KMS-11 (cell line): Measurements from ENCODE around the gene COX17.

Source experiments
- H2AFZ ChIP-seq: fragments of 200-600 bp; sonication (generic); 2 replicates; pipeline ENCODE4 v1.6.1; 2016; ENCODE audit warnings: antibody characterized with exemption, mixed run types, low read depth
- H3K27ac ChIP-seq: fragments of 200-600 bp; sonication (generic); 2 replicates; pipeline ENCODE4 v1.6.1; 2016; ENCODE audit warnings: mild to moderate bottlenecking, mixed run types
- H3K27me3 ChIP-seq: fragments of 200-600 bp; sonication (generic); 2 replicates; pipeline ENCODE4 v1.6.1; 2017; ENCODE audit warnings: mild to moderate bottlenecking, low read depth, mixed run types, moderate library complexity; ENCODE audit not compliant: insufficient read depth
- H3K36me3 ChIP-seq: fragments of 200-600 bp; sonication (generic); 2 replicates; pipeline ENCODE4 v1.6.1; 2017; ENCODE audit warnings: mild to moderate bottlenecking, mixed run types; ENCODE audit not compliant: insufficient read depth
- H3K4me1 ChIP-seq: fragments of 200-600 bp; sonication (generic); 2 replicates; pipeline ENCODE4 v1.6.1; 2016; ENCODE audit warnings: mild to moderate bottlenecking, low read depth, mixed run types; ENCODE audit not compliant: poor library complexity, severe bottlenecking
- H3K4me2 ChIP-seq: fragments of 200-600 bp; sonication (generic); 2 replicates; pipeline ENCODE4 v1.7.0; 2016; ENCODE audit warnings: mild to moderate bottlenecking, mixed run types
- H3K4me3 ChIP-seq: fragments of 200-600 bp; sonication (generic); IDR thresholded peaks from 2 replicates; pipeline ENCODE4 v1.6.1; 2017; ENCODE audit warnings: low read depth, low read length, mixed read lengths; ENCODE audit not compliant: insufficient read depth
- H3K79me2 ChIP-seq: fragments of 200-600 bp; sonication (generic); 2 replicates; pipeline ENCODE4 v1.6.1; 2016; ENCODE audit warnings: low read depth, mixed run types; ENCODE audit not compliant: insufficient read depth
- H3K9ac ChIP-seq: fragments of 200-600 bp; sonication (generic); 2 replicates; pipeline ENCODE4 v1.6.1; 2016; ENCODE audit warnings: mild to moderate bottlenecking, mixed run types
- H4K20me1 ChIP-seq: fragments of 200-600 bp; sonication (generic); 2 replicates; pipeline ENCODE4 v1.6.1; 2016; ENCODE audit warnings: mild to moderate bottlenecking, mixed run types; ENCODE audit not compliant: insufficient read depth
- TF ChIP-seq, protein P1 (sequence below): fragments of 200-600 bp; sonication (generic); conservative IDR thresholded peaks from 2 replicates; pipeline ENCODE4 v1.6.1; 2017; ENCODE audit warnings: low read depth, mild to moderate bottlenecking, antibody characterized with exemption, low read length, moderate library complexity, mixed read lengths

COX17 gene

DNA sequence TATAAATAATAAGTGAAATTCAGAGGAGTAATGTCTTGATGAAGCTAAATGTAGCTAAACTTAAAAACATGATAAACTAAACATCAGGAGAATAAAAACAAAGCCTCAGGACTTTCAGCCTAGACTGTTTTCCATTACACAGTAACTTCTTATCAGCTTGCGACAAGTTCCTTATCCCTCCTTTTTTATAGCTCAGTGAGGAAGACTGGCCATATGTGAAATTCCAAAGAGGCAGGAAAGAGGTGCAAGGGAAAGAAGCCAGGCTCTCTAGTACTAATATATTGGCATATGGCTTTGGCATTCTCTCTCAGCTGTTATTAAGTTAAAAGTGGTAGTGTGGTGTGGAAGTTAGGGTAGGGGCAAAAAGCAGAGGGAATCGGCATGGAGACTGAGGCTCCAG is 4.4 kb downstream of the COX17 start:
- no peaks in the 10 kb centered on the region for H4K20me1 ChIP-seq
- 0 out of 2 replicates have a peak, but pooled peaks cover 13% of the 10 kb centered on the region for H3K36me3 ChIP-seq
- no peak overlapping the region for H2AFZ ChIP-seq
- H3K79me2 ChIP-seq, result peaks cover 17% of the 10 kb centered on the region
- peaks cover 16% of the 10 kb centered on the region for H3K4me1 ChIP-seq
- H3K4me2 ChIP-seq, result no peak overlapping the region
- H3K27me3 ChIP-seq, result no peaks in the 10 kb centered on the region
- no peak overlapping the region for H3K9ac ChIP-seq
- no peak overlapping the region for H3K4me3 ChIP-seq
- TF ChIP-seq, protein P1, sequence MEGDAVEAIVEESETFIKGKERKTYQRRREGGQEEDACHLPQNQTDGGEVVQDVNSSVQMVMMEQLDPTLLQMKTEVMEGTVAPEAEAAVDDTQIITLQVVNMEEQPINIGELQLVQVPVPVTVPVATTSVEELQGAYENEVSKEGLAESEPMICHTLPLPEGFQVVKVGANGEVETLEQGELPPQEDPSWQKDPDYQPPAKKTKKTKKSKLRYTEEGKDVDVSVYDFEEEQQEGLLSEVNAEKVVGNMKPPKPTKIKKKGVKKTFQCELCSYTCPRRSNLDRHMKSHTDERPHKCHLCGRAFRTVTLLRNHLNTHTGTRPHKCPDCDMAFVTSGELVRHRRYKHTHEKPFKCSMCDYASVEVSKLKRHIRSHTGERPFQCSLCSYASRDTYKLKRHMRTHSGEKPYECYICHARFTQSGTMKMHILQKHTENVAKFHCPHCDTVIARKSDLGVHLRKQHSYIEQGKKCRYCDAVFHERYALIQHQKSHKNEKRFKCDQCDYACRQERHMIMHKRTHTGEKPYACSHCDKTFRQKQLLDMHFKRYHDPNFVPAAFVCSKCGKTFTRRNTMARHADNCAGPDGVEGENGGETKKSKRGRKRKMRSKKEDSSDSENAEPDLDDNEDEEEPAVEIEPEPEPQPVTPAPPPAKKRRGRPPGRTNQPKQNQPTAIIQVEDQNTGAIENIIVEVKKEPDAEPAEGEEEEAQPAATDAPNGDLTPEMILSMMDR, result no peak
- no peak overlapping the region for H3K27ac ChIP-seq

DNA sequence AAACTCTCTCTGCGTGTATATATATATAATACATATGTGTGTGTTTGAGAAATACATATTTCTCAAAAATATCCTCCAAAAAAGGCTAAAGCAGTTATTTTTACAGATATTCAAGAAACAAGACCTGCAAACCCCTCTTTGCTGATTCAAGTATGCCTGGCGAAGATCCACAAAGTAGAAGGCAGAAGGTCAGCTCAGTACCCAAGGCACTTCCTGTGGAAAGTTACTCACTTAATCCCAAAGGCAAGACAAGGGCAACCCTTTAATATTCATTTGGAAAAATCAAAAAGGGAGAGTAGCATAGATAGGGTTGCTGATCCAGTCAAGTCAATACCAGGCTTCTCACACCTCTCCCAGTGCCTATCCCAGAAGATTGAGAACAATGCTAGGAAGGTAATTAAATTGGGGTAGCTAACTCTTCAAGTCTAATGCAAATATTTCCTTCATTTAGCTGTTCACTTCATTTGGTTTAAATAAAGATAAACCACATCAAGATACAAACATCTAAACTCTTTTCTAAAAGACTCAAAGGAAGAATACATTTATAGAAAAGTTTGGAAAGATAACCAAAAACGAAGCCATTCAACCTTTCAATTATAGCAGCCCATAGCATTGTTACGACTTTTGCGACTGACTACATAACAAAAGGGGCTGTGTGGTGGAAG is 7.2 kb downstream of the COX17 start:
- peaks cover under 1% of the 10 kb centered on the region; the same call in 1 of the 2 replicates for H3K79me2 ChIP-seq
- no peaks in the 10 kb centered on the region for H4K20me1 ChIP-seq
- 0 out of 2 replicates have a peak, but pooled peaks cover 13% of the 10 kb centered on the region for H3K36me3 ChIP-seq
- H3K4me1 ChIP-seq, result no peaks in the 10 kb centered on the region
- no peak overlapping the region for H2AFZ ChIP-seq
- H3K27me3 ChIP-seq, result no peaks in the 10 kb centered on the region
- no peak overlapping the region for H3K4me3 ChIP-seq
- no peak overlapping the region for H3K27ac ChIP-seq
- TF ChIP-seq, protein P1, result no peak
- no peak overlapping the region for H3K4me2 ChIP-seq
- no peak overlapping the region for H3K9ac ChIP-seq

DNA sequence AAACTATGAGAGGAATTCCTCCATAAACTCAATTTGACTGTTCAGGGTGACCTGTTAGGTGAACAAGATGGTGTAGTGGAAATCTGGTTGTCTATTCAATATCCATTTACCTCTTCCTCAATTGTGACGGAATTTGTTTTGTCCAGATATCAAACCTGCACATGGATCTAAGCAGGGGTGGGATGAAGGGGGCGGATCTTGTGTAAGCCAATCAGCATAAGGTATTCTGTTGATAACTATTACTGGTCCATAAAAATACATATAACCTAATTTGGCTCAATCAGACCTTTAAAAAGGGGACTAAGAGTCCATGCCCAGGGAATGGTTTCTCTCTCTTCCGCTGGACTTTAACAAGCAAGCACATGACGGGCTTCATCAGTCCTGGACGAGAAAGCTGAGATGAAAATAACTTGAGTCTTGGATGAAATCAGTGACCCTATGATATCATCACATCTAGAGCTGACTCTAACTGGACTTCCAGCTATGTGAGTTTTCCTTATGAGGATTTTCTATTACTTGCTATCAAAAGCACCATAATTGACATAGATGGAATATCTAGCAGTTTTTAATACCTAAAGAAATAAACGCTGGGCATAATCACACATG is 11.1 kb downstream of the COX17 start:
- no peak overlapping the region for H3K4me2 ChIP-seq

DNA sequence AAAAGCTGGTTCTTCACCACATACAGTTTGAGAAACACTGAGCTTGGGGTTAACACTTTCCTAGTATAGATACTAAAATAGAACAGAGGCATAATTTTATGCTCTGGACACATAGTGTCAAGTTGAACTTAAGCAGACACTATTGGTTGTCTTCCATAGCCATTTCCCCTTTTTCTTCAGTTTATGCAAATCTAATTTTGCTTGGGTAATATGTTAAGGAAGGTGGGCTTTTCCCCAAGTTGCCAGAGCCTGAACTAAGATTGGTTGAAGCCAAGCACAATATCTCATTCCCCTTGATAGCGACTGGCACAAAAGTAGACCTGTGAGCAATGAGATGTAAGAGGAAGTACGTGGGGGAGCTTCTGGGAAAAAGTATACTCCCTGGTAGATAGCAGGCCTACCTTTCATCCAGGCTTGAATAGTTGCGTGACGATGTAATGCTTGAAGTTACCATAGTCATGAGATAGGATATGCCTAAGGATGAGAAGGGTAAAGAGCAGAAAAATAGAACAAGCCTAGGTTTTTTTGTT is 12.3 kb downstream of the COX17 start:
- Histone ChIP-seq H3K79me2 (no peaks in the 10 kb centered on the region), H3K27ac (no peak overlapping the region), H3K27me3 (no peaks in the 10 kb centered on the region), H3K4me1 (peaks cover 10% of the 10 kb centered on the region), H3K4me3 (no peak overlapping the region), H3K9ac (no peak overlapping the region), H4K20me1 (no peaks in the 10 kb centered on the region), H3K4me2 (no peak overlapping the region), H2AFZ (no peak overlapping the region), H3K36me3 (no peaks in the 10 kb centered on the region)
- TF ChIP-seq, protein P1, result no peak

More for the DNA sequence above, 11.1 kb downstream of the COX17 start:
- Histone ChIP-seq H4K20me1 (no peaks in the 10 kb centered on the region), H3K4me3 (no peak overlapping the region), H3K27me3 (no peaks in the 10 kb centered on the region), H3K4me1 (peaks cover 10% of the 10 kb centered on the region), H3K79me2 (no peaks in the 10 kb centered on the region), H2AFZ (no peak overlapping the region), H3K27ac (no peak overlapping the region), H3K36me3 (no peaks in the 10 kb centered on the region), H3K9ac (no peak overlapping the region)
- TF ChIP-seq, protein P1, result no peak
